Fibroblast of lung (primary cell): ENCODE results near the gene HABP4. TPM values are rescaled to one million over a fixed set of nuclear protein-coding genes. Genes with fewer than 3 reads are reported as not detected.
A peak's percentile ranks its signal among the peaks of the same experiment; 100 is the strongest.

Source experiments
- DNase-seq, 2 donors: peaks; one replicate each; pipeline versions ENCODE4 v3.0.0 to v3.0.0-alpha.2; 2010; ENCODE audit warnings: low read depth in 2 of 2
- H2AFZ ChIP-seq: 2 replicates; pipeline ENCODE4 v1.5.1; 2012; ENCODE audit warnings: low read length, control low read depth, inconsistent platforms
- H3K27ac ChIP-seq: 2 replicates; pipeline ENCODE4 v1.5.1; 2011; ENCODE audit warnings: low read length, control low read depth; ENCODE audit not compliant: insufficient read depth
- H3K27me3 ChIP-seq: 2 replicates; pipeline ENCODE4 v1.5.1; 2011; ENCODE audit warnings: mild to moderate bottlenecking, low read length; ENCODE audit not compliant: control insufficient read depth, insufficient read depth
- H3K36me3 ChIP-seq: 2 replicates; pipeline ENCODE4 v1.5.1; 2011; ENCODE audit warnings: low read length; ENCODE audit not compliant: control insufficient read depth, insufficient read depth
- H3K4me1 ChIP-seq: 2 replicates; pipeline ENCODE4 v1.5.1; 2011; ENCODE audit warnings: low read length; ENCODE audit not compliant: control insufficient read depth, insufficient read depth; ENCODE audit errors: extremely low read depth
- H3K4me2 ChIP-seq: 2 replicates; pipeline ENCODE4 v1.5.1; 2011; ENCODE audit warnings: low read length, control low read depth; ENCODE audit not compliant: insufficient read depth; ENCODE audit errors: extremely low read depth
- H3K4me3 ChIP-seq, 4 experiments: fragments of 200-600 bp in 1 of 4; sonication (generic) in 1 of 4; replicated peaks in 1 of 4; 2 replicates each; pipeline ENCODE4 v1.5.1; 2011 to 2016; ENCODE audit warnings: low read length in 4 of 4, low read depth in 3 of 4, mild to moderate bottlenecking in 3 of 4, control low read depth in 2 of 4, inconsistent platforms in 1 of 4, mixed read lengths in 1 of 4; ENCODE audit not compliant: insufficient read depth in 1 of 4; ENCODE audit errors: control extremely low read depth in 1 of 4
- H3K79me2 ChIP-seq: 2 replicates; pipeline ENCODE4 v1.5.1; 2012; ENCODE audit warnings: mild to moderate bottlenecking, low read length, inconsistent platforms; ENCODE audit not compliant: control insufficient read depth, insufficient read depth
- H3K9ac ChIP-seq: 2 replicates; pipeline ENCODE4 v1.5.1; 2011; ENCODE audit warnings: mild to moderate bottlenecking, low read length, control low read depth; ENCODE audit not compliant: insufficient read depth
- H3K9me3 ChIP-seq: 2 replicates; pipeline ENCODE4 v1.5.1; 2012; ENCODE audit warnings: low read depth, low read length; ENCODE audit not compliant: control insufficient read depth, insufficient read depth
- H4K20me1 ChIP-seq: 2 replicates; pipeline ENCODE4 v1.5.1; 2011; ENCODE audit warnings: low read length; ENCODE audit not compliant: control insufficient read depth, insufficient read depth; ENCODE audit errors: extremely low read depth
- CTCF ChIP-seq, 2 donors: IDR thresholded peaks in 1 of 2; conservative IDR thresholded peaks in 1 of 2; 1 replicate in 1 of 2; 2 replicates in 1 of 2; pipeline ENCODE4 v1.5.1; 2011 to 2012; ENCODE audit warnings: low read length in 2 of 2, control low read depth in 1 of 2, inconsistent platforms in 1 of 2, low read depth in 1 of 2, mild to moderate bottlenecking in 1 of 2
- EZH2 ChIP-seq: IDR thresholded peaks from 2 replicates; pipeline ENCODE4 v1.5.1; 2012; ENCODE audit warnings: low read length, control low read depth, mild to moderate bottlenecking; ENCODE audit errors: missing control alignments
- polyA plus RNA-seq, 2 donors: library from polyadenylated mRNA; depleted of rRNA in 1 of 2; stranded (reverse) in 1 of 2; unstranded in 1 of 2; fragments of >200 nt; gene quantifications; 2 replicates each; pipeline ENCODE4 v1.2.1, GENCODE V29; 2011 to 2012; ENCODE audit warnings: missing spikeins in 1 of 2
- total RNA-seq: library from RNA; depleted of rRNA; stranded (reverse); fragments of >200 nt; gene quantifications from 2 replicates; pipeline ENCODE4 v1.2.1, GENCODE V29; 2014

Gene HABP4
- total and polyA plus RNA-seq, 2 donors (not counting 1 experiment from before 2014, with no cell fraction given), result 28.7 to 31.4 TPM

- DNase-seq, result peak in 1 of 2 donors; percentile 41
- Histone ChIP-seq H2AFZ (no peak overlapping the region), H3K79me2 (no peaks in the 10 kb centered on the region), H3K36me3 (no peaks in the 10 kb centered on the region), H3K9ac (no peak overlapping the region), H3K4me1 (no peaks in the 10 kb centered on the region), H3K4me3 (no peak overlapping the region), H4K20me1 (no peaks in the 10 kb centered on the region), H3K4me2 (no peak overlapping the region), H3K27ac (no peak overlapping the region), H3K27me3 (no peaks in the 10 kb centered on the region), H3K9me3 (no peaks in the 10 kb centered on the region)
- no peak for TF ChIP-seq EZH2
- TF ChIP-seq CTCF (conservative IDR thresholded peaks at IDR 0.05 in 1 of 2, IDR thresholded peaks at IDR 0.05 in 1 of 2; ENCODE audit: low read depth in 1 of 2, low read length in 2 of 2), result no peak
Measured at GRCh38 chr9:96505316-96505991, 55.5 kb downstream of the HABP4 start.

GRCh38 chr9:96508227-96508940 is 58.4 kb downstream of the HABP4 start:
- Histone ChIP-seq H3K9ac (no peak overlapping the region), H3K27ac (no peak overlapping the region), H3K36me3 (peaks cover 1% of the 10 kb centered on the region), H3K27me3 (no peaks in the 10 kb centered on the region), H4K20me1 (no peaks in the 10 kb centered on the region), H3K4me2 (no peak overlapping the region), H3K79me2 (no peaks in the 10 kb centered on the region), H3K9me3 (no peaks in the 10 kb centered on the region), H3K4me1 (peaks cover 3% of the 10 kb centered on the region), H2AFZ (no peak overlapping the region), H3K4me3 (no peak overlapping the region)
- DNase-seq, result no peak
- no peak for TF ChIP-seq EZH2
- TF ChIP-seq CTCF (conservative IDR thresholded peaks at IDR 0.05 in 1 of 2, IDR thresholded peaks at IDR 0.05 in 1 of 2; ENCODE audit: low read depth in 1 of 2, low read length in 2 of 2), result no peak

GRCh38 chr9:96509026-96509425 is 59.1 kb downstream of the HABP4 start:
- Histone ChIP-seq H3K4me1 (peaks cover 10% of the 10 kb centered on the region), H3K9me3 (no peaks in the 10 kb centered on the region), H3K4me3 (no peak overlapping the region), H3K27me3 (no peaks in the 10 kb centered on the region), H3K79me2 (no peaks in the 10 kb centered on the region), H3K9ac (no peak overlapping the region), H2AFZ (no peak overlapping the region), H4K20me1 (no peaks in the 10 kb centered on the region), H3K36me3 (peaks cover 1% of the 10 kb centered on the region), H3K27ac (no peak overlapping the region), H3K4me2 (no peak overlapping the region)
- no peak for TF ChIP-seq CTCF (conservative IDR thresholded peaks at IDR 0.05 in 1 of 2, IDR thresholded peaks at IDR 0.05 in 1 of 2; ENCODE audit: low read depth in 1 of 2, low read length in 2 of 2)
- TF ChIP-seq EZH2, result no peak
- DNase-seq, result no peak
